Keratinocyte (primary cell): ENCODE measurements around the gene DDX4.

Source experiments
- CTCF ChIP-seq, 3 experiments: IDR thresholded peaks in 1 of 3; conservative IDR thresholded peaks in 1 of 3; optimal IDR thresholded peaks in 1 of 3; 2 replicates in 2 of 3; 3 replicates in 1 of 3; pipeline versions ENCODE3 to v1.5.1; 2011; ENCODE audit warnings: low read length in 3 of 3, mild to moderate bottlenecking in 3 of 3, moderate library complexity in 2 of 3, control low read depth in 1 of 3, inconsistent platforms in 1 of 3; ENCODE audit not compliant: insufficient read depth in 2 of 3; ENCODE audit errors: extremely low read depth in 1 of 3
- EZH2 ChIP-seq: IDR thresholded peaks from one replicate; pipeline ENCODE4 v1.6.1; 2012; ENCODE audit warnings: inconsistent platforms, mild to moderate bottlenecking, low read length, moderate library complexity

DNA sequence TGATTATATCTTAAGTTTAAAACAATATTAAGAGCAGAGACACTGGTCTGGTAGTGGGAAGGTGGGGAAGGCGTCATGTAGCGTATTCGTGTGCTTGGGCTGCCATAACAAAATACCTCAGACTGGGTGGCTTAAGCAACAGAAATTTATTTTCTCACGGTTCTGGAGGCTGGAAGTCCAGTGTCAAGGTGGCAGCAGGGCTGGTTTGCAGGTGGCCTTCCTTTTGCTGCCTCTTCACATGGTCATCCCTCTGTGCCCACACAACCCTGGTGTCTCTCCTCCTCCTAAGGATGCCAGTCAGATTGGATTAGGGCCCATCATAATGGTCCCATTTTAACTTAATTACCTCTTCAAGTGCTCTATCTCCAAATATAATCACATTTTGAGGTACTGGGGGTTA lies 122.8 kb downstream of the DDX4 start:
- no peak for TF ChIP-seq EZH2
- no peak for TF ChIP-seq CTCF (optimal IDR thresholded peaks at IDR 0.05 in 1 of 3, IDR thresholded peaks at IDR 0.05 in 1 of 3, conservative IDR thresholded peaks at IDR 0.05 in 1 of 3; ENCODE audit: extremely low read depth in 1 of 3, insufficient read depth in 2 of 3, low read length in 3 of 3)
